GM10266 (cell line): ENCODE measurements around the gene PDE5A.
"Not testable (repeated sequence)": the region's sequence is repeated elsewhere in the genome, so short reads cannot be mapped to it uniquely, and the experiment has no call there.

Experiments
- DNase-seq: peaks from one replicate; pipeline ENCODE4 v3.0.0; 2012; ENCODE audit errors: extremely low spot score
- CTCF ChIP-seq: IDR thresholded peaks from 2 replicates; pipeline ENCODE4 v1.5.1; 2012; ENCODE audit warnings: mild to moderate bottlenecking, low read depth; ENCODE audit not compliant: control insufficient read depth, insufficient read depth; ENCODE audit errors: missing control alignments

PDE5A gene

GRCh38 chr4:119478446-119479179, 150.0 kb downstream of the PDE5A start:
- no peak for DNase-seq
- TF ChIP-seq CTCF = no peak

DNA sequence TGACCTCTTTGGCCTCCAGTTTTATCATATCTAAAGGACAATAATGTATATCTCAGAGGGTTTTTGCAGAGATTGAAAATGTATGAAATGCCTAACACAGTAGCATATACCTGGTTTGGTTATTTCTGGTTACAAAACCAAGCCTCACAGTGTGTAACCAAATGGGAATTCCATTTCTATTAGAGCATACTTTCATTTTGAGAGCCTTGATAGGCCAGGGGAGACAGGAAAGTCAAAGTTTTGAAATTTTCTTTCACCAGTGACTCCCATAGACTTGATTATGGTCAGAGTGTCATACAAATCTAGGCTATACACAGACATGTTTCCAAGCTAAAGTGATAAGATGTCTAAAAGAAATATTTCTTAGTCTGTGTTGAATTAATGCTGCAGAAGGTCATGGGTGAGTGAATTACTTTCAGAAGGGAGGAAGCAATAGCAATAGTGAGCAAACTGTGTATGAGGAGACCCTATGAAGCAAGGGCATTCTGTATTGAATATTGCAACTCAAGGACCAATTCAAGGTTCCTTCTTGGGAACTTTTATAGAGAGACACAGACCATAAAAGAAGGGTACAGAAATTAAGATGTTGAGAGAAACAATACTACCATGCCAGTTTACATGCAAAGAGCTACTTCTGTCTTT, 151.1 kb downstream of the PDE5A start:
- TF ChIP-seq CTCF = no peak
- peak; percentile 5 for DNase-seq

GRCh38 chr4:119471259-119471658, 157.3 kb downstream of the PDE5A start:
- DNase-seq = no peak
- TF ChIP-seq CTCF = no peak

DNA sequence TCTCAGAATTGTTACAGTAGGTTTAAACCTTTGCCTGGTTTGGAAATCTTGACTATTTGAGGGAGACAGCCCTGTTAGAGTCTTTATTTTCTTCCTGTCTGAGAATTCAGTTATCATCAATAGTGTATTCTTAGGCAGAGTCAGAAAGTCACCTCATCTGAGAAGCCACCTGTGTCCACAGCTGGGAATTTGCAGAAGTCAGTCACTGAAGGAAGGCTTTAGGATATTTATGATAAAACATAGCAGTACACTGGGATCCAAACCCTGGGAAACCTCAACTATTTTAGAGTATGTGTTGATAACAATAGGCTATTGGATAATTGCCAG, 157.9 kb downstream of the PDE5A start:
- DNase-seq = not testable (repeated sequence)

DNA sequence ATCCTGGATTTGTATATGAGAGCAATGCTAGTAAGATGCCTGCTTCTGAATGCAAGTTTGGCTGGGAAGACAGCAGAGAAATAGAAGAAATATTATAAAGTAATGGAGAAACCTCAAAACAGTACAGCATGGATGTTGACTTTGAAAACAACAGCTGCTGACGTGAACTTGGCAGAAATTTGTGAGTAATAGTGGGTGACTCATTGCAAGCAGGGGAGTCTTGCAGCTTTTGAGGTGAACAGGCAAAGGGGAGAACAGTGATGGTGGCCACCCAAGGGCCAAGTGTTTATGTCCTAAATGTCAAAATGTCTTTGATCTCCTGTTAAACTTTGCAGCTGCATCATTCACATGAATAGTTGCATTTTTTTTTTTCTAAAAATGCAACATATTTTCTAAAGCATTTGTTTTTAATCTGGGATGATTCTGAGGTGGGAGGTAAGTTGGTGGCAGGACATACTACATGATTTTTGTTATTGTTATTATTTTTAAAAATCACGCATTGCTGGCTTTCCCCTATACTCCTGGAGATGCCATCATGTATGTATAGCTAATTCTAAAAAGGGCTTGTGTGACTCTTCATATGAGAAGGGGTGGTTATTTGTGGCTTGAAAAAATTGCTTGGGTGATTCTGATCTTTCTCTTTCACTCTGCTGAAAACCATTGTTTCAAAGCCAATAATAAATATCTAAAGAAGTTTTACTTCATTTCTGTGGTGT, 158.4 kb downstream of the PDE5A start:
- not testable (repeated sequence) for DNase-seq

GRCh38 chr4:119469039-119469438, 159.6 kb downstream of the PDE5A start:
- DNase-seq = not testable (repeated sequence)

- DNase-seq = not testable (repeated sequence)
Measured at GRCh38 chr4:119462733-119463132, 165.9 kb downstream of the PDE5A start.

- DNase-seq = not testable (repeated sequence)
Measured at GRCh38 chr4:119455734-119456133, 172.9 kb downstream of the PDE5A start.

DNA sequence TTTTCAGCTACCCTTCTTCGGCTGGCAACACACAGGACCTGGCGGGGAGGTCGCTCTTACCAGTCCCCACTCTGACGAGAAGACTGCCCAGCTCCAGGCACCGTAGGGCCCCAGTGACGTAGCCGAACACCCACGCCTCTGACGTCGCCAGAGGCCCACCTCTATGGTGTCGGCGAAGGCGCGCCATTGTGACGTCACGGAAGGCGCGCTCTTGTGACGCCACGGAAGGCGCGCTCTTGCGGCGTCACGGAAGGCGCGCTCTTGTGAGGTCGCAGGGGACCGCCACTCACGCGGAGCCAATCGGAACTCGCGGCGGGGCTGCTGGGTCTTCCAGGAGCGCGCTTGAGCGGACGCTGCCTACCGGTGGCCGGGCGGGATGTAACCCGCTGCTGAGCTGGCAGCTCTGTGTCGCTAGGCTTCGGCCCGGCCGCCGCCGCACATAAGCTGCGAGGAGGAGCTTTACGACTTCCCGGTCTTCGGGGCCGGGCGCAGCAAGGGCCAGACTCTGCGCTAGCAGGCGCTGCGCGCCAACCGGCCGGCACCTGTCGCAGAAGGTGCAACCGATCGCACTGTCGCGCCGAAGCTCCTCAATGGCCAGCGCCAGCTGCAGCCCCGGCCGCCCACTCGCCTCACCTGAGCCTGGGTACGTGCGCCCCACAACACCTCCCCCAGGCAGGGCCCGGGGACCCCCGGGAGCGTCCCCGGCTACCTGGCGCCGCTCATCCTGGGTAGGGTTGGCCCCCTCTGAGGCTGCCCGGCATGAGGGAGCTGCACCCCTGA, 173.9 kb downstream of the PDE5A start:
- DNase-seq = peak; percentile 83

- DNase-seq = not testable (repeated sequence)
Measured at GRCh38 chr4:119454151-119454490, 174.5 kb downstream of the PDE5A start.

GRCh38 chr4:119453286-119453685, 175.3 kb downstream of the PDE5A start:
- not testable (repeated sequence) for DNase-seq

DNA sequence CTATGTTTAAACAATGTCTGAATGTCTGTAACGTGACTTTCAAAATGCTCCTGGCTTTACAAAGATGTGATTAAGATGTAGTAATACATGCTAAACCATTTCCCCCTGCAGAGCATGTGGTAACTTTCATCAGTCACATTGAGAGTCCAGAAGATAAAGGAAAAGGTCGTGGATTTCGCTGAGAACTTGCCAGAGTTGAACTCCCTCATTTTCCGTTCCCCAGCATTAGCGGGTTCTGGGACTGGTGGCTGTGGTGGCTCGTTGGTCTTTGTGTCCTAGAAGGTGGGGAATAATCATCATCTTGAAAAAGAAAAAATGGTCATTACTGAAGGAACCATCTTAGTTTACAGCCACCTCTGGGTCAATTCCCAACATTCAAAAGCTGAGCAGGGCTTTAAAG, 178.8 kb downstream of the PDE5A start:
- not testable (repeated sequence) for DNase-seq
